Fibroblast of lung (primary cell): Measurements from ENCODE around the gene FAM168B. TPM values are rescaled to one million over a fixed set of nuclear protein-coding genes. Genes with fewer than 3 reads are reported as not detected.

Experiments
- DNase-seq, 2 donors: peaks; one replicate each; pipeline versions ENCODE4 v3.0.0 to v3.0.0-alpha.2; 2010; ENCODE audit warnings: low read depth in 2 of 2
- H2AFZ ChIP-seq: 2 replicates; pipeline ENCODE4 v1.5.1; 2012; ENCODE audit warnings: low read length, control low read depth, inconsistent platforms
- H3K27ac ChIP-seq: 2 replicates; pipeline ENCODE4 v1.5.1; 2011; ENCODE audit warnings: low read length, control low read depth; ENCODE audit not compliant: insufficient read depth
- H3K27me3 ChIP-seq: 2 replicates; pipeline ENCODE4 v1.5.1; 2011; ENCODE audit warnings: mild to moderate bottlenecking, low read length; ENCODE audit not compliant: control insufficient read depth, insufficient read depth
- H3K36me3 ChIP-seq: 2 replicates; pipeline ENCODE4 v1.5.1; 2011; ENCODE audit warnings: low read length; ENCODE audit not compliant: control insufficient read depth, insufficient read depth
- H3K4me1 ChIP-seq: 2 replicates; pipeline ENCODE4 v1.5.1; 2011; ENCODE audit warnings: low read length; ENCODE audit not compliant: control insufficient read depth, insufficient read depth; ENCODE audit errors: extremely low read depth
- H3K4me2 ChIP-seq: 2 replicates; pipeline ENCODE4 v1.5.1; 2011; ENCODE audit warnings: low read length, control low read depth; ENCODE audit not compliant: insufficient read depth; ENCODE audit errors: extremely low read depth
- H3K4me3 ChIP-seq, 4 experiments: fragments of 200-600 bp in 1 of 4; sonication (generic) in 1 of 4; replicated peaks in 1 of 4; 2 replicates each; pipeline ENCODE4 v1.5.1; 2011 to 2016; ENCODE audit warnings: low read length in 4 of 4, low read depth in 3 of 4, mild to moderate bottlenecking in 3 of 4, control low read depth in 2 of 4, inconsistent platforms in 1 of 4, mixed read lengths in 1 of 4; ENCODE audit not compliant: insufficient read depth in 1 of 4; ENCODE audit errors: control extremely low read depth in 1 of 4
- H3K79me2 ChIP-seq: 2 replicates; pipeline ENCODE4 v1.5.1; 2012; ENCODE audit warnings: mild to moderate bottlenecking, low read length, inconsistent platforms; ENCODE audit not compliant: control insufficient read depth, insufficient read depth
- H3K9ac ChIP-seq: 2 replicates; pipeline ENCODE4 v1.5.1; 2011; ENCODE audit warnings: mild to moderate bottlenecking, low read length, control low read depth; ENCODE audit not compliant: insufficient read depth
- H3K9me3 ChIP-seq: 2 replicates; pipeline ENCODE4 v1.5.1; 2012; ENCODE audit warnings: low read depth, low read length; ENCODE audit not compliant: control insufficient read depth, insufficient read depth
- H4K20me1 ChIP-seq: 2 replicates; pipeline ENCODE4 v1.5.1; 2011; ENCODE audit warnings: low read length; ENCODE audit not compliant: control insufficient read depth, insufficient read depth; ENCODE audit errors: extremely low read depth
- CTCF ChIP-seq, 2 donors: IDR thresholded peaks in 1 of 2; conservative IDR thresholded peaks in 1 of 2; 1 replicate in 1 of 2; 2 replicates in 1 of 2; pipeline ENCODE4 v1.5.1; 2011 to 2012; ENCODE audit warnings: low read length in 2 of 2, control low read depth in 1 of 2, inconsistent platforms in 1 of 2, low read depth in 1 of 2, mild to moderate bottlenecking in 1 of 2
- EZH2 ChIP-seq: IDR thresholded peaks from 2 replicates; pipeline ENCODE4 v1.5.1; 2012; ENCODE audit warnings: low read length, control low read depth, mild to moderate bottlenecking; ENCODE audit errors: missing control alignments
- polyA plus RNA-seq, 2 donors: library from polyadenylated mRNA; depleted of rRNA in 1 of 2; stranded (reverse) in 1 of 2; unstranded in 1 of 2; fragments of >200 nt; gene quantifications; 2 replicates each; pipeline ENCODE4 v1.2.1, GENCODE V29; 2011 to 2012; ENCODE audit warnings: missing spikeins in 1 of 2
- total RNA-seq: library from RNA; depleted of rRNA; stranded (reverse); fragments of >200 nt; gene quantifications from 2 replicates; pipeline ENCODE4 v1.2.1, GENCODE V29; 2014

Gene FAM168B
- total and polyA plus RNA-seq, 2 donors (not counting 1 experiment from before 2014, with no cell fraction given): 71.2 to 87.8 TPM

GRCh38 chr2:131033786-131034121 lies 59.5 kb downstream of the FAM168B start:
- Histone ChIP-seq H3K4me2 (no peak overlapping the region), H3K4me1 (no peaks in the 10 kb centered on the region), H3K4me3 (no peak overlapping the region), H4K20me1 (no peaks in the 10 kb centered on the region), H3K36me3 (no peaks in the 10 kb centered on the region), H3K27me3 (peaks cover 12% of the 10 kb centered on the region), H2AFZ (no peak overlapping the region), H3K9me3 (no peaks in the 10 kb centered on the region), H3K79me2 (no peaks in the 10 kb centered on the region), H3K27ac (no peak overlapping the region), H3K9ac (no peak overlapping the region)
- TF ChIP-seq CTCF (conservative IDR thresholded peaks at IDR 0.05 in 1 of 2, IDR thresholded peaks at IDR 0.05 in 1 of 2; ENCODE audit: low read depth in 1 of 2, low read length in 2 of 2): no peak
- no peak for TF ChIP-seq EZH2
- DNase-seq: no peak

GRCh38 chr2:131032393-131032836 lies 60.8 kb downstream of the FAM168B start:
- Histone ChIP-seq H3K4me2 (no peak overlapping the region), H3K27ac (no peak overlapping the region), H3K9ac (no peak overlapping the region), H3K27me3 (peaks cover 12% of the 10 kb centered on the region), H3K36me3 (no peaks in the 10 kb centered on the region), H3K9me3 (no peaks in the 10 kb centered on the region), H3K79me2 (no peaks in the 10 kb centered on the region), H3K4me1 (no peaks in the 10 kb centered on the region), H2AFZ (no peak overlapping the region), H4K20me1 (no peaks in the 10 kb centered on the region), H3K4me3 (no peak overlapping the region)
- no peak for DNase-seq
- no peak for TF ChIP-seq EZH2
- no peak for TF ChIP-seq CTCF (conservative IDR thresholded peaks at IDR 0.05 in 1 of 2, IDR thresholded peaks at IDR 0.05 in 1 of 2; ENCODE audit: low read depth in 1 of 2, low read length in 2 of 2)

GRCh38 chr2:131031875-131032274 lies 61.4 kb downstream of the FAM168B start:
- Histone ChIP-seq H3K36me3 (no peaks in the 10 kb centered on the region), H3K4me1 (no peaks in the 10 kb centered on the region), H3K9me3 (no peaks in the 10 kb centered on the region), H2AFZ (no peak overlapping the region), H3K27me3 (peaks cover 12% of the 10 kb centered on the region), H3K4me3 (no peak overlapping the region), H3K27ac (no peak overlapping the region), H3K4me2 (no peak overlapping the region), H4K20me1 (no peaks in the 10 kb centered on the region), H3K79me2 (no peaks in the 10 kb centered on the region), H3K9ac (no peak overlapping the region)
- no peak for TF ChIP-seq EZH2
- TF ChIP-seq CTCF (conservative IDR thresholded peaks at IDR 0.05 in 1 of 2, IDR thresholded peaks at IDR 0.05 in 1 of 2; ENCODE audit: low read depth in 1 of 2, low read length in 2 of 2): no peak
- DNase-seq: no peak
